Stimulated activated CD8-positive, alpha-beta memory T cell treated with anti-CD3 and anti-CD28 coated beads, Interleukin-15, amount 100 ng/mL, for 48 hours (primary cell): ENCODE results near the gene ZNF423.
"Not testable (repeated sequence)": the region's sequence is repeated elsewhere in the genome, so short reads cannot be mapped to it uniquely, and the experiment has no call there.

Source experiments
- DNase-seq, 2 donors: peaks; one replicate each; pipeline ENCODE4 v3.0.0-alpha.2; 2020; ENCODE audit warnings: low read depth in 2 of 2

ZNF423 gene

GRCh38 chr16:49515016-49515565 is 340.8 kb downstream of the ZNF423 start:
- no peak for DNase-seq

- no peak for DNase-seq
These were observed 341.6 kb downstream of the ZNF423 start for GRCh38 chr16:49514073-49514980.

GRCh38 chr16:49513040-49513439 is 342.9 kb downstream of the ZNF423 start:
- DNase-seq = no peak

DNA sequence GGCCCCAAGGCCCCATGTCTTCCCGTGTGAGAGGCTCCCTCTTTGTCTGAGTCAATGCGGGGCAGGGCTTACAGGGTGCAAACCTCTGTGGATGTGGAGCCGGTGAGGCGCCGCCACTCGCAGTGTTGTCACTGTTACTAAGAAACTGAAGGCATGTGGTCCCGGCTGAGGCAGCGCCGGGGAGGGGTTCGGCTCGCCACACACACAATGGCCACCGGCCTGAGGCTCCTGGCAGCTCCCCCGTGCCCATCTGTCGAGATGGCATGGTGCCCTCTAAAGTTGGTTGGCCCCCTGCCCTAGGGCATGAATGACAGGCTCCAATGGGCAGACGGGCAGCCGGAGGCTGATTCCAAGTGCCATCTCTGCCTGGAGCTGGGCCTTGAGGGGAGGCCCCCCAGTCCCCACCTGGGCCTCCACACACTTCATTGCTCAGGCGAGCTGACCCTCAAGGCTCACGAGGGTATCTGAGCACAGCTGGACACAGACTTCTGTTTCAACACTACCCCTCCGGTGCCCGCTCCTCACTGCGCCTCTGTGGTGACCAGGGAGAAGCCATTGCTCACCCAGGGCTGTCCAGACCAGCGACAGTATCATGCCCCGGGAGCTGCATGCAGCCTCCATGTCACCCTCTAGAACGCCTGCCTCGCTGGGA is 345.1 kb downstream of the ZNF423 start:
- DNase-seq = no peak

DNA sequence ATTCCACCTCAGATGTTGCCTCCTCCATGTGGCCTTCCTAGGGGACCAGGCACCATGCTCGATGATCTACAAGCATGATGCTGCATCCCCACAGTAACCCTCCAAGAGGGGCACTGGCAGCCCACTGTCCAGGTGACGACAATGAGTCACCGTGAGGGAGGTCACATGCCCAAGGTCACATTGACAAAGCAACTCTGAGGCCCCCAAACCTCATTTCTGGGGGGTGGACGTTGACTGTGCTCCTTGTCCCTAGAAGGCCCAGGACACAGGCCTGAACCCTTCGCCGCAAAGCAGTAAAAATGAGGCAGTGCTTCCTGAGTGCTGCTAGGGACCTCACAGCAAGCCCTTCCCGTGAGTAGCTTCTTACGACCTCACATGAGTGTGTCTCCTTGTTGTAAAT is 345.8 kb downstream of the ZNF423 start:
- DNase-seq = no peak

DNA sequence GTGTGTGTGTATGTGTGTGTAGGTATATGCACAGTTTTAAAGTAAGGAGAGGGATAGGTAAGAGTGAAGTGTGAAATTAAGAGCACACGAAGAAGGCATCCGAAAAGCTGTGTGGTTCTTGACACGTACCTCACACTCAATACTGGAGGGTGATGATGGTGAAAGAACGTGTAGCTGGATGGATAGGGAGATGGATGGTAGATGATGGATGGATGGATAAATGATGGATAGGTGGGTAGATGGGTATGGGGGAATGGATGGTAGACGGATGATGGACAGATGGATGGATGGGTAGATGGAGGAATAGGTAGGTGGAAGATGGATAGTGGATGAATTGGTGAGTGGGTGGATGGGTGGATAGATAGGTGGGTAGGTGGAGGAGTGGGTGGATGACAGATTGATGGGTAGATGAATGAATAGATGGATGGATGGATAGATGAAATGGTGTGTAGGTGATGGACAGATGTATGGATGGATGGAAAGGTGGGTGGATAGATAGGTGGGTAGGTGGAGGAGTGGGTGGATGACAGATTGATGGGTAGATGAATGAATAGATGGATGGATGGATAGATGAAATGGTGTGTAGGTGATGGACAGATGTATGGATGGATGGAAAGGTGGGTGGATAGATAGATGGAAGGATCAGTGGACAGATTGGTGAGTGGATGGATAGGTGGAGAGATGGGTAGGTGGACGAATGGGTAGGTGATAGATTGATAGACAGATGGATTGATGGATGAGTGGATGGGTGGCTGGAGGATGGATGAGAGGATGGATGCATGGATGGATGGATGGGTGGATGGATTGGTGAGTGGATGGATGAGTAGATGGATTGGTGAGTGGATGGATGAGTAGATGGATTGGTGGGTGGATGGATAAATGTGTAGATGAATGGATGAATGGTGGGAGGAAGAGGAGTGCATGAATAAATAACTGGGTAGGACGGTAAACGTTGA is 349.6 kb downstream of the ZNF423 start:
- DNase-seq = not testable (repeated sequence)

GRCh38 chr16:49505556-49505955 is 350.4 kb downstream of the ZNF423 start:
- no peak for DNase-seq

DNA sequence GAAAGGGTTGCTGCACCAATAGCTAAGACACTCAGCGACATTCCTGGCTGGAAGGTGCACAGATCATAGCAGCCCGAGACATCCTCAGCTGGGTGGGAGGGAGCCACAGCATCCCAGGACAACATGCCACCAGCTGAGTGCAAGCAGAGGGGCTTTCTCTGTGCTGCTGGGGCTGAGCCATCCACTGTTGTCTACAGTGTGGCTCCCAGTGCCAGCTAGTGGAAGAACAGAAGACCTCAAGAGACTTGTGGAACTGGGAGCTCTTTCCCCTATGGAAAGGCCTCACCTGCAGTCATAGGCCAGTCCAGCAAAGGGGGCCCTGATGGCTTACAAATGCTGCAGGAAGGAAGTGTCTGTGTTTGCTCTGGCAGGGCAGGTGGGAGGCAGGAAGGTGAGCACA is 351.3 kb downstream of the ZNF423 start:
- DNase-seq = no peak

DNA sequence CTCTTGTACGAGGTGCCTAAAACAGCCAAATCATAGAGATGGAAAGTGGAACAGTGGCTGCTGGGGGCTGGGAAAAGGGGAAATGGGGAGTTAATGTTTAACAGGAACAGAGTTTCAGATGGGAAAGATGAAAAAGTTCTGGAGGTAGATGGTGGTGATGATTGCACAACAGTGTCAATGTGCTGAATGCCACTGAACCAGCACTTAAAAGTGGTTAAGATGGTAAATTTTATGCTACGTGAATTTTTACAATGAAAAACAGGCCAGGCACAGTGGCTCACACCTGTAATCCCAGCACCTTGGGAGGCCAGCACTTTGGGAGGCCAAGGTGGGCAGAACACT is 351.9 kb downstream of the ZNF423 start:
- no peak for DNase-seq

DNA sequence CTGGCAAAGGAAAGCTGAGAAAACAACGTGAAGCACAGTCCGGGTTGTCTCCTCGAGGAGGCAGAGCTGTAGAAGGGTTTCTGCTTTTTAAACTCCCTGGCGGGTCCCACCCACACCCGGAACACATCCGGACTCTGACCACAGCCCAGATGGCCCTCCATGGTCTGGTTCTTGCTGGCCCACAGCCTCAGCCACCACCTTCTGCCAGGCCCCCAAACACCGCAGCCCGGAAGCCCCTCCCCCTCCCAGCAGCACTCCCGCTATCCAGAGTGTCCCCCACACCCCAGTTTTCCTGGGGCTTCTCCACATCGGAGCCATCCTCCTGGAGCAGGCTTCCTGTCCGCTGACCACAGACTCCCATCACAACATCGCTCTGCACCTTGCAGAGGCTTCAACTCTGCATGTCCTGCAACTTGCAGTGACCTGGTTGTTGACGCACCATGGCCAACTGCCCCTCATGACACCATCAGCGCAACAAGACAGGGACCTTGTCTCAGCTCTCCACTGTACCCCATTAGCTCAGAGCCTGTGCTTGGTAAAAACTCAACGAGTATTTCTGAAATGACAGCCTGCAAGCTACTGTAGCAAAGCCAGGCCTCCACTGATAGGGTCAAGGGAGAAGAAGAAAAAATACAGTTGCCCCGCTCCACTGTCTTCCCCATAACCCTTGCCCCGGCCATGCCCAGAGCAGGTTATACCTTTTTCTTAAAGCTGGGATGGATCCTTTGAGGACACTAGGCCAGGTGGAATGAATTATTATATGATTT is 352.5 kb downstream of the ZNF423 start:
- no peak for DNase-seq

GRCh38 chr16:49502136-49502881 is 353.6 kb downstream of the ZNF423 start:
- DNase-seq = no peak

DNA sequence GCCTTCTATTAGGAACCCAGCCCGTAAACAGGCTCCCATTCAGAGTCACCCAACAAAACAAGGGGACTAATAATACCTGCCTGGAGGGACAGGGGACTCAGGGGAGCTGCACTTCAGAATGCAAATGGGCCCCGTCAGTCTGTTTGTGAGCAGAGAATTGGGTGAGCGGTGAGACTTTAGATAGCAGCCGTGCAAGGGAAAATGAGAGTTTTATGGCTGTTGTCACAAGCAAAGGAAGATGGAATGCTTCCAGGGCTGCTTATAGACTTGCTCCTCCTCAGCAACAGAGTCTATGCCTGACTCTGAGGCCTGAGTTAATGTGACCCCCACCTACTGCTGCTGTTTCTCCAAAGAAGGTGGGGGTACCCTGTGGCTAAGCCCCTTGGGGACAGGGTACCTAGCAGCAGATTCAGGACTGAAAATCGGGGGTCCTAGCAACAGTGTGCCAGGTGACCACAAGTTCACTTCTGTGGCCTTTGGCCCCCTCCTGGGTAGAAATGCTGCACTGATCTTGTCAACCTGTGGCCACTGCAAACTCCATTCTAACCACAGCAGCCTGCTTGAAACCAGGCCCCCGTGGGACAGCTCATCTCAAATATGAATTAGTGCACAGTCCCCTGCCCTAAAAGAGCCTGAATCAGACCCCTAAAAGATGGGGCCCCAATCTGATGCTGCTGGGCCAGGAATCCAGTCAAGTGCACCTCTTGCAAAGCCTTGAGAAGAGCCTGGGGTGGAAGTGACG is 355.9 kb downstream of the ZNF423 start:
- DNase-seq = no peak

DNA sequence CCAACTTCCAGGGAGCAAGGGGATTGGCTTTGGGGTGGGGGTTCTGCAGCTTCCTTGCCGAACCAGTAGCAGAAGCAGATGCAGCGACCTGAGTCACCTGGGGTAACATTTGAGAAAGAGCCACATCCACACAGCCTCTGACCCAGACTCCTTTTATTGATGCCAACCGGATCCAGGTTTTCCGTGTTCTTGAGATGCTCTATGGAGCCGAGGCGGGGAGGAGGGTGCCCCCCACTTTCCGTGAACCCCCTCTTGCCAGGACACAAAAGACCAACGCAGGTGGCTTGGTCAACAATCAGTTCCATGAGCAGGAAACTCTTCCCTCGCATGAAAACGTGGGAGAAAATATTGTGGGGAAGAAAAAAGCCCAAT is 356.5 kb downstream of the ZNF423 start:
- DNase-seq = no peak

DNA sequence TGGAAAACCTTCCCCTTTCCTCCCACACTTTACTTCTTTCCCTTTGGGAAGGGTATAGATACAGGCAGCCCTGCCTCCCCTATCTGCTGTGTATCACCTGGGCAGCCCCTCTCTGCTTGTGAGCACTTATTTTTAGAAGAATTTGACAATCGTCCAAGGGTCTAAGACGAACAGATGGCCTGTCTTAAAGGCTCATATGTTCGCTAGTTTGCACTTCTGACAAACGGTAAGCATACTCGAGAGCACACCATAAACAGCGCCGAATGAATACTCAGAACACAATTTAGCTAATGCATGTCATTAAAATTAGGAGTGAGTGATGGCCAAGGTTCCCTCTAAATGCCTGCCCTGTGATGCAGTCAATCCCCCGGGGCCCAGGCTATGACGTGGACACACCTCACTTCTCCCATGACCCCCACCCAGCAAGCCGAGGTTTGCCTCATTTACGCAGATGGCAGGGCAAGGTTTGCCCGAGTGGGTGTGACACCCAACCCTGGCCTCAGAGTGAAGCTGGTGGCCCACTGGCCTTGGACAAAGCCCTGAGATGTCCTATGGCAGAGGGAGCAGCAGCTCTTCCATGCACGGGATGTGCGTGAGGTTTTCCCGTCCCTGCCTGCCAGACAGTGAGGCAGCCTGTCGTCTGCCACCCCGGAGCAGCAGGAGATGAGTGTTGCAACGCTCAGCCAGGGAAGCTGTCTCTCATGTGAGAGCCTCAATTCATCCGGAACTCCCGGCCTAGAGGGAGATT is 357.1 kb downstream of the ZNF423 start:
- no peak for DNase-seq

DNA sequence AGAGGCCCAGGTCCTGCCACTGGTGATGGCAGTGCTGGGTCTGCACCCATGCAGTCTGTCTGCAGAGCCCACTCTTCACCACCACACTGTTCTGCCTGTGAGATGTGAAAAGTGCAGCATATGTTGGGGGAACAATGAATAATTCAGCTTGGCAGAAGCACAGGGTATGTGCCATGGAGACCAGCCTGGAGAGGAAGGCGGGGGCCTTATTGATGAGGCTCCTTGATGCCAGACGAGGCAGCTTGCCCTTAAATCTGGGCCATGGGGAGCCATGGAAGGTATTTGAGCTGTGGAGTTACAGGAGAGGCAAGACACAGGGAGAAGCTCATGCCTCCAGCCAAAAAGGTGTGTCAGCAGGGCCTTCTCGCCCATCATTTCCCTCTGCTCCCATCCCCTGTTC is 357.6 kb downstream of the ZNF423 start:
- no peak for DNase-seq

- DNase-seq = no peak
These were observed 358.4 kb downstream of the ZNF423 start for GRCh38 chr16:49497466-49497865.

DNA sequence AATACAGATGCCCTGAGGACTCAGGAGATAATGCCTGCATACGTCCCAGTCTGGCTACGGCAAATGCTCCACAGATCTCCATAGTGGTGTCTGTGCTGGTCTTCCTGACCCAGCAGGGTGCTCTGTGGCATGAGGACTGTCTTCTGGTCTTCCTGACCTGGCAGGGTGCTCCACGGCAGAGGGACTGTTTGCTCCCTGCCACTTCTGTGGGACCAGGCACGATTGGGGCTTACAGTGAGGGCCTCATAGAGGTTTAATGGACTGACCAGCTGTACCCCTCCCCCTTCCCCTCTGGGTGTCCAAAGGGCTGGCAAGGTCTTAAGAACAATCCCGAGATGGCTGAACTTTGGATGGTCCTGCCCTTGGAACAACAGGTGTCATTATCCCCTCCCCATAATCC is 359.3 kb downstream of the ZNF423 start:
- DNase-seq = no peak

- DNase-seq = no peak
These were observed 360.1 kb downstream of the ZNF423 start for GRCh38 chr16:49495596-49496355.
